SK-N-SH (cell line): ENCODE data around the gene PPM1N.

Experiments
- ELF1 ChIP-seq: IDR thresholded peaks from 2 replicates; pipeline ENCODE4 v1.4.0; 2012
- JUND ChIP-seq: IDR thresholded peaks from 2 replicates; pipeline ENCODE4 v1.4.0; 2012
- POLR2AphosphoS5 ChIP-seq: IDR thresholded peaks from 2 replicates; pipeline ENCODE4 v1.6.1; 2012; ENCODE audit warnings: low read depth, low read length
- RAD21 ChIP-seq: IDR thresholded peaks from 2 replicates; pipeline ENCODE4 v1.6.1; 2012; ENCODE audit warnings: mild to moderate bottlenecking, low read length
- REST ChIP-seq: IDR thresholded peaks from 2 replicates; pipeline ENCODE4 v1.6.1; 2012; ENCODE audit warnings: mild to moderate bottlenecking, low read depth, low read length, moderate library complexity
- RFX5 ChIP-seq: IDR thresholded peaks from 2 replicates; pipeline ENCODE4 v1.6.1; 2012; ENCODE audit warnings: mild to moderate bottlenecking, improper control_type of control experiment, low read length
- SIN3A ChIP-seq: IDR thresholded peaks from 2 replicates; pipeline ENCODE4 v1.6.1; 2012; ENCODE audit warnings: low read depth, mild to moderate bottlenecking, low read length, moderate library complexity, borderline replicate concordance
- SMC3 ChIP-seq: IDR thresholded peaks from 2 replicates; pipeline ENCODE4 v1.6.1; 2012; ENCODE audit warnings: low read depth, low read length, improper control_type of control experiment
- TCF12 ChIP-seq: IDR thresholded peaks from 2 replicates; pipeline ENCODE4 v1.4.0; 2012
- USF2 ChIP-seq: fragments of 150-350 bp; IDR thresholded peaks from 2 replicates; pipeline ENCODE4 v1.6.1; 2017; ENCODE audit warnings: antibody characterized with exemption, low read length, low read depth, borderline replicate concordance
- YY1 ChIP-seq: IDR thresholded peaks from 2 replicates; pipeline ENCODE4 v1.4.0; 2012; ENCODE audit warnings: low read depth, mild to moderate bottlenecking
- TF ChIP-seq, protein P1 (sequence below): fragments of 200-600 bp; sonication (generic); IDR thresholded peaks from 2 replicates; pipeline ENCODE4 v1.6.1; 2017; ENCODE audit warnings: antibody characterized with exemption, mild to moderate bottlenecking, moderate library complexity
- TF ChIP-seq, protein P2 (sequence below): IDR thresholded peaks from 2 replicates; pipeline ENCODE4 v1.4.0; 2012; ENCODE audit warnings: low read depth

- TF ChIP-seq, protein P1, sequence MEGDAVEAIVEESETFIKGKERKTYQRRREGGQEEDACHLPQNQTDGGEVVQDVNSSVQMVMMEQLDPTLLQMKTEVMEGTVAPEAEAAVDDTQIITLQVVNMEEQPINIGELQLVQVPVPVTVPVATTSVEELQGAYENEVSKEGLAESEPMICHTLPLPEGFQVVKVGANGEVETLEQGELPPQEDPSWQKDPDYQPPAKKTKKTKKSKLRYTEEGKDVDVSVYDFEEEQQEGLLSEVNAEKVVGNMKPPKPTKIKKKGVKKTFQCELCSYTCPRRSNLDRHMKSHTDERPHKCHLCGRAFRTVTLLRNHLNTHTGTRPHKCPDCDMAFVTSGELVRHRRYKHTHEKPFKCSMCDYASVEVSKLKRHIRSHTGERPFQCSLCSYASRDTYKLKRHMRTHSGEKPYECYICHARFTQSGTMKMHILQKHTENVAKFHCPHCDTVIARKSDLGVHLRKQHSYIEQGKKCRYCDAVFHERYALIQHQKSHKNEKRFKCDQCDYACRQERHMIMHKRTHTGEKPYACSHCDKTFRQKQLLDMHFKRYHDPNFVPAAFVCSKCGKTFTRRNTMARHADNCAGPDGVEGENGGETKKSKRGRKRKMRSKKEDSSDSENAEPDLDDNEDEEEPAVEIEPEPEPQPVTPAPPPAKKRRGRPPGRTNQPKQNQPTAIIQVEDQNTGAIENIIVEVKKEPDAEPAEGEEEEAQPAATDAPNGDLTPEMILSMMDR, result no peak
- TF ChIP-seq RAD21 (no peak), JUND (no peak), ELF1 (no peak), REST (no peak), POLR2AphosphoS5 (no peak), SIN3A (no peak), TCF12 (no peak), SMC3 (no peak), YY1 (no peak), RFX5 (no peak), USF2 (no peak)
- TF ChIP-seq, protein P2, sequence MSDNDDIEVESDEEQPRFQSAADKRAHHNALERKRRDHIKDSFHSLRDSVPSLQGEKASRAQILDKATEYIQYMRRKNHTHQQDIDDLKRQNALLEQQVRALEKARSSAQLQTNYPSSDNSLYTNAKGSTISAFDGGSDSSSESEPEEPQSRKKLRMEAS, result no peak
Observed at GRCh38 chr19:45542234-45542668, 44.0 kb downstream of the PPM1N start.
